ENCODE results near the gene KLF5. TPM values are rescaled to one million over a fixed set of nuclear protein-coding genes. Genes with fewer than 3 reads are reported as not detected.

The KLF5 gene
- polyA plus RNA-seq, 1 of the 3 experiments (the other 2 are of a cell fraction), result 2.7 TPM

- Histone ChIP-seq H3K9me3 (no peaks in the 10 kb centered on the region; the same call in 1 of the 2 replicates), H3K79me2 (ENCODE audit: insufficient read depth) (no peaks in the 10 kb centered on the region), H3K9ac (no peak overlapping the region), H3K9me2 (no peaks in the 10 kb centered on the region), H3K4me3 (ENCODE audit: low read depth in 2 of 2, low read length in 1 of 2) (no peak overlapping the region), H3K27ac (ENCODE audit: low read depth in 2 of 2, low read length in 1 of 2) (no peak overlapping the region), H2AFZ (ENCODE audit: low read depth) (no peak overlapping the region), H4K20me1 (ENCODE audit: insufficient read depth) (no peaks in the 10 kb centered on the region), H3K36me3 (replicated peaks in 1 of 2; ENCODE audit: control insufficient read depth in 1 of 2, insufficient read depth in 2 of 2, low read length in 1 of 2) (no peaks in the 10 kb centered on the region), H3F3A (replicated peaks; ENCODE audit: insufficient read depth) (no peaks in the 10 kb centered on the region), H3K4me2 (no peak overlapping the region), H3K4me1 (ENCODE audit: control insufficient read depth in 1 of 2, insufficient read depth in 2 of 2, low read depth in 1 of 2, low read length in 1 of 2) (no peaks in the 10 kb centered on the region; a peak in 1 of 4 replicates), H3K27me3 (ENCODE audit: insufficient read depth) (no peaks in the 10 kb centered on the region)
- CTCF ChIA-PET, result no interaction called here
- 95% methylated on average over 3 of the region's 3 CpGs for WGBS (ENCODE audit: low lambda C conversion rate)
- no peak for DNase-seq
- POLR2A ChIA-PET, result no interaction called here
- TF ChIP-seq EZH2phosphoT487 (IDR thresholded peaks at IDR 0.05; ENCODE audit: borderline replicate concordance, low read depth) (no peak), REST (IDR thresholded peaks at IDR 0.05; ENCODE audit: low read depth, low read length) (no peak), GABPA (IDR thresholded peaks at IDR 0.05; ENCODE audit: low read depth) (no peak), NRF1 (IDR thresholded peaks at IDR 0.05; ENCODE audit: low read depth, low read length) (no peak), USF1 (IDR thresholded peaks at IDR 0.05; ENCODE audit: borderline replicate concordance, low read depth) (no peak), FOXM1 (IDR thresholded peaks at IDR 0.05; ENCODE audit: low read depth) (no peak), FOSL2 (IDR thresholded peaks at IDR 0.05; ENCODE audit: borderline replicate concordance, low read depth) (no peak), TAF1 (IDR thresholded peaks at IDR 0.05; ENCODE audit: borderline replicate concordance, low read depth, low read length) (no peak), TCF12 (IDR thresholded peaks at IDR 0.05) (no peak), SMC3 (IDR thresholded peaks at IDR 0.05; ENCODE audit: low read depth, low read length) (no peak), ELF1 (IDR thresholded peaks at IDR 0.05) (no peak), YY1 (IDR thresholded peaks at IDR 0.05; ENCODE audit: low read depth) (no peak), MXI1 (IDR thresholded peaks at IDR 0.05; ENCODE audit: low read depth, low read length) (no peak), RXRA (IDR thresholded peaks at IDR 0.05; ENCODE audit: borderline replicate concordance, low read depth) (no peak), ZBTB33 (IDR thresholded peaks at IDR 0.05; ENCODE audit: borderline replicate concordance, low read depth) (no peak), FOXJ3 (CRISPR knock-in tag; IDR thresholded peaks at IDR 0.05) (no peak)
- TF ChIP-seq, protein P1, sequence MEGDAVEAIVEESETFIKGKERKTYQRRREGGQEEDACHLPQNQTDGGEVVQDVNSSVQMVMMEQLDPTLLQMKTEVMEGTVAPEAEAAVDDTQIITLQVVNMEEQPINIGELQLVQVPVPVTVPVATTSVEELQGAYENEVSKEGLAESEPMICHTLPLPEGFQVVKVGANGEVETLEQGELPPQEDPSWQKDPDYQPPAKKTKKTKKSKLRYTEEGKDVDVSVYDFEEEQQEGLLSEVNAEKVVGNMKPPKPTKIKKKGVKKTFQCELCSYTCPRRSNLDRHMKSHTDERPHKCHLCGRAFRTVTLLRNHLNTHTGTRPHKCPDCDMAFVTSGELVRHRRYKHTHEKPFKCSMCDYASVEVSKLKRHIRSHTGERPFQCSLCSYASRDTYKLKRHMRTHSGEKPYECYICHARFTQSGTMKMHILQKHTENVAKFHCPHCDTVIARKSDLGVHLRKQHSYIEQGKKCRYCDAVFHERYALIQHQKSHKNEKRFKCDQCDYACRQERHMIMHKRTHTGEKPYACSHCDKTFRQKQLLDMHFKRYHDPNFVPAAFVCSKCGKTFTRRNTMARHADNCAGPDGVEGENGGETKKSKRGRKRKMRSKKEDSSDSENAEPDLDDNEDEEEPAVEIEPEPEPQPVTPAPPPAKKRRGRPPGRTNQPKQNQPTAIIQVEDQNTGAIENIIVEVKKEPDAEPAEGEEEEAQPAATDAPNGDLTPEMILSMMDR (IDR thresholded peaks at IDR 0.05), result no peak
- TF ChIP-seq, protein P2, sequence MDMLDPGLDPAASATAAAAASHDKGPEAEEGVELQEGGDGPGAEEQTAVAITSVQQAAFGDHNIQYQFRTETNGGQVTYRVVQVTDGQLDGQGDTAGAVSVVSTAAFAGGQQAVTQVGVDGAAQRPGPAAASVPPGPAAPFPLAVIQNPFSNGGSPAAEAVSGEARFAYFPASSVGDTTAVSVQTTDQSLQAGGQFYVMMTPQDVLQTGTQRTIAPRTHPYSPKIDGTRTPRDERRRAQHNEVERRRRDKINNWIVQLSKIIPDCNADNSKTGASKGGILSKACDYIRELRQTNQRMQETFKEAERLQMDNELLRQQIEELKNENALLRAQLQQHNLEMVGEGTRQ (IDR thresholded peaks at IDR 0.05; ENCODE audit: borderline replicate concordance, low read depth, low read length), result no peak
These were observed 48.7 kb downstream of the KLF5 start for GRCh38 chr13:73107481-73107880.
